MM.1S (cell line): ENCODE results near the gene FRS3.

Experiments
- CTCF ChIP-seq: fragments of 300-600 bp; sonication (generic); IDR thresholded peaks from 2 replicates; pipeline ENCODE4 v1.5.1; 2016; ENCODE audit warnings: antibody characterized with exemption, low read length, mixed read lengths
- EZH2 ChIP-seq: fragments of 300-600 bp; sonication (generic); optimal IDR thresholded peaks from 2 replicates; pipeline ENCODE3; 2017; ENCODE audit warnings: low read depth, mild to moderate bottlenecking, antibody characterized with exemption, low read length, mixed read lengths

- TF ChIP-seq CTCF (no peak), EZH2 (no peak)
Observed at GRCh38 chr6:41736800-41737555, 42.7 kb downstream of the FRS3 start.
